ENCODE data around the gene CFAP97. TPM values are rescaled to one million over a fixed set of nuclear protein-coding genes. Genes with fewer than 3 reads are reported as not detected.

The CFAP97 gene
- total RNA-seq, 1 donor from 2014 or later, result 54.0 TPM

DNA sequence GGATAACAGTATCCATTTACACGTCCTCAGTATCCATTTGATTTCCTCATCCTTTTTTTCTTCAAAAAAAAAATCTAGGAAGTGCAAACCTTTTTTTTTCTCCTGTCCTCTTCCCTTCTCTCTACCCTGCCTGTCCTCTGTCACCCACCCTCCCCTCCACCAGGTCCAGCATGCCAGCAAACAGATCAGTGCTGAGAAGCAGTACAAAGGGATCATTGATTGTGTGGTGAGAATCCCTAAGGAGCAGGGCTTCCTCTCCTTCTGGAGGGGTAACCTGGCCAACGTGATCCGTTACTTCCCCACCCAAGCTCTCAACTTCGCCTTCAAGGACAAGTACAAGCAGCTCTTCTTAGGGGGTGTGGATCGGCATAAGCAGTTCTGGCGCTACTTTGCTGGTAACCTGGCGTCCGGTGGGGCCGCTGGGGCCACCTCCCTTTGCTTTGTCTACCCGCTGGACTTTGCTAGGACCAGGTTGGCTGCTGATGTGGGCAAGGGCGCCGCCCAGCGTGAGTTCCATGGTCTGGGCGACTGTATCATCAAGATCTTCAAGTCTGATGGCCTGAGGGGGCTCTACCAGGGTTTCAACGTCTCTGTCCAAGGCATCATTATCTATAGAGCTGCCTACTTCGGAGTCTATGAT, 59.1 kb downstream of the CFAP97 start:
- H3K4me3 Mint-ChIP-seq (ENCODE audit: unreplicated experiment), result peak overlapping the region; percentile 16
- peaks cover 10% of the 10 kb centered on the region for H3K36me3 Mint-ChIP-seq (ENCODE audit: unreplicated experiment)

DNA sequence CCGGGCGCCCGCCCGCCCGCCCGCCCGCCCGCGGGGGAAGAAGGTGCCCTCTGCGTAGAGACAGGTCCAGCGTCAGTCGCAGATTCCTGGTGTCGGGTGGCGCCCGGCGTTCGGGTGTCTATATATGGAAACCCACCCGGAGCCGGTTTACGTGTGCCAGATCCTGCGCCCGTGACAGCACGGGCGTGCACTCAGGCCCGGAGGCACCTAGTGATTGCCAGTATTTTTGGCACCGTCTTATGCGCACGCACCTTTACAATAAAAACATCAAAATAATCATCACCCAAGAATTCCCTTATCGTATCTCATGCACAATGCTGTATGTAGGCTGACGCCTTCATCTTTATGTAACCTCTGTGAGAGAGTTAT, 60.2 kb downstream of the CFAP97 start:
- peak overlapping the region; percentile 82 for H3K4me3 Mint-ChIP-seq (ENCODE audit: unreplicated experiment)
- peak overlapping the region; percentile 66 for H3K27ac Mint-ChIP-seq (ENCODE audit: unreplicated experiment)
- H3K36me3 Mint-ChIP-seq (ENCODE audit: unreplicated experiment), result peaks cover 6% of the 10 kb centered on the region
- TF ChIP-seq, protein P1, sequence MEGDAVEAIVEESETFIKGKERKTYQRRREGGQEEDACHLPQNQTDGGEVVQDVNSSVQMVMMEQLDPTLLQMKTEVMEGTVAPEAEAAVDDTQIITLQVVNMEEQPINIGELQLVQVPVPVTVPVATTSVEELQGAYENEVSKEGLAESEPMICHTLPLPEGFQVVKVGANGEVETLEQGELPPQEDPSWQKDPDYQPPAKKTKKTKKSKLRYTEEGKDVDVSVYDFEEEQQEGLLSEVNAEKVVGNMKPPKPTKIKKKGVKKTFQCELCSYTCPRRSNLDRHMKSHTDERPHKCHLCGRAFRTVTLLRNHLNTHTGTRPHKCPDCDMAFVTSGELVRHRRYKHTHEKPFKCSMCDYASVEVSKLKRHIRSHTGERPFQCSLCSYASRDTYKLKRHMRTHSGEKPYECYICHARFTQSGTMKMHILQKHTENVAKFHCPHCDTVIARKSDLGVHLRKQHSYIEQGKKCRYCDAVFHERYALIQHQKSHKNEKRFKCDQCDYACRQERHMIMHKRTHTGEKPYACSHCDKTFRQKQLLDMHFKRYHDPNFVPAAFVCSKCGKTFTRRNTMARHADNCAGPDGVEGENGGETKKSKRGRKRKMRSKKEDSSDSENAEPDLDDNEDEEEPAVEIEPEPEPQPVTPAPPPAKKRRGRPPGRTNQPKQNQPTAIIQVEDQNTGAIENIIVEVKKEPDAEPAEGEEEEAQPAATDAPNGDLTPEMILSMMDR (IDR thresholded peaks at IDR 0.05), result no peak
- DNase-seq (ENCODE audit: extremely low spot score, unreplicated experiment), result no peak
- peaks cover 18% of the 10 kb centered on the region for H3K4me1 Mint-ChIP-seq (ENCODE audit: unreplicated experiment)
- no peaks in the 10 kb centered on the region for H3K9me3 Mint-ChIP-seq (ENCODE audit: unreplicated experiment)
- H3K27me3 Mint-ChIP-seq (ENCODE audit: unreplicated experiment), result no peaks in the 10 kb centered on the region

More for the DNA sequence above, 59.1 kb downstream of the CFAP97 start:
- Mint-ChIP-seq H3K4me1 (ENCODE audit: unreplicated experiment) (peaks cover 18% of the 10 kb centered on the region), H3K9me3 (ENCODE audit: unreplicated experiment) (no peaks in the 10 kb centered on the region), H3K27ac (ENCODE audit: unreplicated experiment) (no peak overlapping the region), H3K27me3 (ENCODE audit: unreplicated experiment) (no peaks in the 10 kb centered on the region)
- TF ChIP-seq, protein P1 (IDR thresholded peaks at IDR 0.05), result no peak
- DNase-seq (ENCODE audit: extremely low spot score, unreplicated experiment), result no peak

DNA sequence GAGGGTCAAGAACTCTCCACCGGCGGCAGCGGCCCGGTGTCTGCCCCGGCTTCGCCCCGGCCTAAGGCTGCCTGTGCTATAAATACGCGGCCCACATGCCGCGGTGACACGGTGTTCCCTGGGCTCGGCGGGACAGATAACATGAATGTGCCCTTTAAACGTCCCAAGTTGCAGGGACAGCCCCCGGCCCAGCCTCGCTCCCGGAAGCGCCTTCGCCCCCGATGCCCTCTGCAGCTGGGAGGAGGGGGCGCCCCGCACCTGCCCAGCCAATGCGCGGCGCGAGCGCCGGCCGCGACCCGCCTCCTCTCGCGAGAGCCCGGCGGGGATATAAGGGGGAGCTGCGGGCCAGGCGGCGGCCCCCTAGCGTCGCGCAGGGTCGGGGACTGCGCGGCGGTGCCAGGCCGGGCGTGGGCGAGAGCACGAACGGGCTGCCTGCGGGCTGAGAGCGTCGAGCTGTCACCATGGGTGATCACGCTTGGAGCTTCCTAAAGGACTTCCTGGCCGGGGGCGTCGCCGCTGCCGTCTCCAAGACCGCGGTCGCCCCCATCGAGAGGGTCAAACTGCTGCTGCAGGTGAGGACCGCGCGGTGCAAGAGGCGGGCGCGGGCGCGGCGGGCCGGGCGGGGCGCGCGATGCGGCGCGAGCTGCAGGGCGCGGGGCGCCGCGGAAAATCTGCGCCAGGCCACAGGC, 60.7 kb downstream of the CFAP97 start, which contains the start of gene SLC25A4:
Gene SLC25A4, plus strand, starts transcription at position 355 of the 689 bp plus-strand sequence. Its CDS starts 107 bp downstream, at position 462.
- peaks cover 6% of the 10 kb centered on the region for H3K36me3 Mint-ChIP-seq (ENCODE audit: unreplicated experiment)
- H3K4me3 Mint-ChIP-seq (ENCODE audit: unreplicated experiment), result peak within 1 kb of the TSS; percentile 82
- DNase-seq (ENCODE audit: extremely low spot score, unreplicated experiment), result peak; percentile 95
- H3K4me1 Mint-ChIP-seq (ENCODE audit: unreplicated experiment), result peaks cover 18% of the 10 kb centered on the region
- TF ChIP-seq, protein P1 (IDR thresholded peaks at IDR 0.05), result peak; percentile 57
- H3K9me3 Mint-ChIP-seq (ENCODE audit: unreplicated experiment), result no peaks in the 10 kb centered on the region
- peaks cover 4% of the 10 kb centered on the region for H3K27me3 Mint-ChIP-seq (ENCODE audit: unreplicated experiment)
- peak within 1 kb of the TSS; percentile 66 for H3K27ac Mint-ChIP-seq (ENCODE audit: unreplicated experiment)

DNA sequence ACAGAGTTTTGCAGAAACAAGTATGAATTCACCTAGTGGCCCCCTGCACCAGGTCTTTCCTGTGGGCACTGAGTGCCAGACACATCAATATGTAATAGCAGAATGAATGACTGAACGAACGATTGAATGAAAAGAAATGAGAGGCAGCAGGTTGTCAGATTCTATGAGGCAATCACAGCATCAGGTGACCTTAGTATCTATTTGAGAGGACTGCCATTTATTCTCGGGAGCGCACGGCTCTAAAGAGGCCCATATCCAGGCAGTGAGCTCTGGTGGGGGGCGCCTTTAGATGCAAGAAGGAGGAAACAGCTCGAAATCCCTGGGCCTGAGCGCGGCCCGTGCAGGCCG, 61.3 kb downstream of the CFAP97 start:
- Mint-ChIP-seq H3K27ac (ENCODE audit: unreplicated experiment) (peak overlapping the region; percentile 34), H3K36me3 (ENCODE audit: unreplicated experiment) (peaks cover 6% of the 10 kb centered on the region), H3K27me3 (ENCODE audit: unreplicated experiment) (peaks cover 4% of the 10 kb centered on the region), H3K4me1 (ENCODE audit: unreplicated experiment) (peaks cover 18% of the 10 kb centered on the region), H3K9me3 (ENCODE audit: unreplicated experiment) (no peaks in the 10 kb centered on the region), H3K4me3 (ENCODE audit: unreplicated experiment) (peak overlapping the region; percentile 82)
- TF ChIP-seq, protein P1 (IDR thresholded peaks at IDR 0.05), result no peak
- no peak for DNase-seq (ENCODE audit: extremely low spot score, unreplicated experiment)

DNA sequence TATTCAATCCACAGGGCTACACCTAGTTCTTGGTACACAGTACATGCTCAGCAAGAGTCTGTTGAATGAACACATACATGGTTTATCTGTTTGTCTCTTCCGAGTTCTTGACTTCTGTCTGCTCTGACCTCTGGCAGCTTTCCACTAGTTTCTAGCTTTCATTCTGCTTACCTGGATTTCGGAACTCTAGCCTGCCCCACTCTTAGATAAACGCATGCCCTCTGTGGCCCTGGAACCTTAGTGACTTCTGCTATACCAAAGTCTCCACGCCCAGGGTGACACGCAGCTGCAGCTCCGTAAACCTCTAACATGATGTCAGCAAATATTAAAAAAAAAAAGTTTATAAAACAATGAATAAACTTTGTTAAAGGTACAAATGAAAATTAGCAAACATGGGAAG, 62.0 kb downstream of the CFAP97 start:
- DNase-seq (ENCODE audit: extremely low spot score, unreplicated experiment), result no peak
- Mint-ChIP-seq H3K4me3 (ENCODE audit: unreplicated experiment) (peak overlapping the region; percentile 9), H3K4me1 (ENCODE audit: unreplicated experiment) (peaks cover 18% of the 10 kb centered on the region), H3K9me3 (ENCODE audit: unreplicated experiment) (no peaks in the 10 kb centered on the region), H3K36me3 (ENCODE audit: unreplicated experiment) (peaks cover 5% of the 10 kb centered on the region), H3K27me3 (ENCODE audit: unreplicated experiment) (peaks cover 4% of the 10 kb centered on the region), H3K27ac (ENCODE audit: unreplicated experiment) (no peak overlapping the region)
- TF ChIP-seq, protein P1 (IDR thresholded peaks at IDR 0.05), result no peak

Measured in osteocyte (in vitro differentiated cells).